ENCODE results near the gene LMNB1.

DNA sequence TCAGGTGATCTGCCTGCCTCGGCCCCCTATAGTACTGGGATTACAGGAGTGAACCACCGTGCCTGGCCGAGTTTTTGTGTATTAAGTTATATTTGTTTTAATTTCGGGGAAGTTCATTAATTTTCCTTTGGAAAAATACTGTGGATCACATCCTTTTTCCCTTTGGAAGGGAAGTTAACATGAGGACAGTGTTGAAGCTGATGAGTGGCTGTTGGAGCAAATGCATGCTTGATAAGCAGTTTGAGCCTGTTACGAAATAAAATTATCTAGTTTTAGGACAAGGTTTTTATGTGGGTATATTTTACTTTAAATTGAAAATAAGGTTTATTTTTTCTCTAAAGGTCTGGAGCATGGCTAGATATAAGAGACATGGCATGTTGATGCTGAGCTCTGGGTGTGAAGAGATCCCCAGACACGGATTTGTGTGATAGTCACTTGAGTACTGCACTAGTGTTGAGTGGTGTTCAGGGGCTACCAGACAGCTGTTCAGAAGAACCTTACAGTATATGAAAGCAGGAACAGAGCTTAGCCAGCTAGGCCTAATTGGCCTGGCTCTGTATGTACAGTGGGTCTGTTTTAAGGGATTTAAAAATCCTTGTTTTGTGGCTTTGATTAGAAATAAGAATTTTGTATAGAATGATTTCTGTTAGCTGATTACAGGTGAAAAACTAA is 17.4 kb downstream of the LMNB1 start:
- TF ChIP-seq, protein P1, sequence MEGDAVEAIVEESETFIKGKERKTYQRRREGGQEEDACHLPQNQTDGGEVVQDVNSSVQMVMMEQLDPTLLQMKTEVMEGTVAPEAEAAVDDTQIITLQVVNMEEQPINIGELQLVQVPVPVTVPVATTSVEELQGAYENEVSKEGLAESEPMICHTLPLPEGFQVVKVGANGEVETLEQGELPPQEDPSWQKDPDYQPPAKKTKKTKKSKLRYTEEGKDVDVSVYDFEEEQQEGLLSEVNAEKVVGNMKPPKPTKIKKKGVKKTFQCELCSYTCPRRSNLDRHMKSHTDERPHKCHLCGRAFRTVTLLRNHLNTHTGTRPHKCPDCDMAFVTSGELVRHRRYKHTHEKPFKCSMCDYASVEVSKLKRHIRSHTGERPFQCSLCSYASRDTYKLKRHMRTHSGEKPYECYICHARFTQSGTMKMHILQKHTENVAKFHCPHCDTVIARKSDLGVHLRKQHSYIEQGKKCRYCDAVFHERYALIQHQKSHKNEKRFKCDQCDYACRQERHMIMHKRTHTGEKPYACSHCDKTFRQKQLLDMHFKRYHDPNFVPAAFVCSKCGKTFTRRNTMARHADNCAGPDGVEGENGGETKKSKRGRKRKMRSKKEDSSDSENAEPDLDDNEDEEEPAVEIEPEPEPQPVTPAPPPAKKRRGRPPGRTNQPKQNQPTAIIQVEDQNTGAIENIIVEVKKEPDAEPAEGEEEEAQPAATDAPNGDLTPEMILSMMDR (IDR thresholded peaks at IDR 0.05) = no peak
- TF ChIP-seq POLR2A (IDR thresholded peaks at IDR 0.05) (no peak), POLR2AphosphoS5 (IDR thresholded peaks at IDR 0.05; ENCODE audit: insufficient read depth in 1 of 2, low read depth in 1 of 2) (no peak)
